IPS-NIHi7 (cell line): Measurements from ENCODE around the gene JUNB.

Source experiments
- DNase-seq: peaks from one replicate; pipeline ENCODE4 v3.0.0; 2012; ENCODE audit warnings: mixed read lengths; ENCODE audit errors: extremely low spot score

JUNB gene

GRCh38 chr19:12842511-12842910, 51.2 kb downstream of the JUNB start:
- no peak for DNase-seq
